Hematopoietic multipotent progenitor cell treated with erythropoietin and hydrocortisone succinate and interleukin-3 and kit ligand, for 8 days (in vitro differentiated cells): ENCODE results near the gene ZNF385D.
A peak's percentile ranks its signal among the peaks of the same experiment; 100 is the strongest.
"Not testable (repeated sequence)": the region's sequence is repeated elsewhere in the genome, so short reads cannot be mapped to it uniquely, and the experiment has no call there.

Source experiments
- DNase-seq: peaks from one replicate; pipeline ENCODE4 v3.0.0-alpha.2; 2015

ZNF385D gene

GRCh38 chr3:21426920-21427319 lies 324.1 kb downstream of the ZNF385D start:
- no peak for DNase-seq

GRCh38 chr3:21425715-21426114 lies 325.3 kb downstream of the ZNF385D start:
- DNase-seq = no peak

- no peak for DNase-seq
Measured at GRCh38 chr3:21421096-21421495, 329.9 kb downstream of the ZNF385D start.

GRCh38 chr3:21417991-21418390 lies 333.0 kb downstream of the ZNF385D start:
- DNase-seq = no peak

- no peak for DNase-seq
Measured at GRCh38 chr3:21414506-21414905, 336.5 kb downstream of the ZNF385D start.

- no peak for DNase-seq
Measured at GRCh38 chr3:21411058-21411457, 340.0 kb downstream of the ZNF385D start.

- DNase-seq = no peak
Measured at GRCh38 chr3:21409401-21409800, 341.6 kb downstream of the ZNF385D start.

- DNase-seq = no peak
Measured at GRCh38 chr3:21407743-21408142, 343.3 kb downstream of the ZNF385D start.

- no peak for DNase-seq
Measured at GRCh38 chr3:21405671-21406667, 345.0 kb downstream of the ZNF385D start.

GRCh38 chr3:21398461-21398860 lies 352.5 kb downstream of the ZNF385D start:
- no peak for DNase-seq

GRCh38 chr3:21393683-21394311 lies 357.2 kb downstream of the ZNF385D start:
- DNase-seq = no peak

- DNase-seq = no peak
Measured at GRCh38 chr3:21392526-21392925, 358.5 kb downstream of the ZNF385D start.

GRCh38 chr3:21390856-21391255 lies 360.2 kb downstream of the ZNF385D start:
- DNase-seq = no peak

- no peak for DNase-seq
Measured at GRCh38 chr3:21390136-21390535, 360.9 kb downstream of the ZNF385D start.

GRCh38 chr3:21387142-21387826 lies 363.7 kb downstream of the ZNF385D start:
- not testable (repeated sequence) for DNase-seq

- not testable (repeated sequence) for DNase-seq
Measured at GRCh38 chr3:21378036-21378435, 373.0 kb downstream of the ZNF385D start.

GRCh38 chr3:21377071-21377769 lies 373.8 kb downstream of the ZNF385D start:
- DNase-seq = peak; percentile 5

GRCh38 chr3:21372316-21372715 lies 378.7 kb downstream of the ZNF385D start:
- no peak for DNase-seq
